SK-MEL-5 (cell line): Measurements from ENCODE around the gene GPR89B. TPM values are rescaled to one million over a fixed set of nuclear protein-coding genes. Genes with fewer than 3 reads are reported as not detected.
A peak's percentile ranks its signal among the peaks of the same experiment; 100 is the strongest.
"Not testable (repeated sequence)": the region's sequence is repeated elsewhere in the genome, so short reads cannot be mapped to it uniquely, and the experiment has no call there.

Source experiments
- DNase-seq: peaks from one replicate; pipeline ENCODE4 v3.0.0-alpha.2; 2016; ENCODE audit warnings: low read depth, low spot score
- in situ Hi-C: cut with HindIII; loops from 2 replicates; pipeline ENCODE4 v1.10.0; 2016; ENCODE audit warnings: low sequenced_read_pairs, high pct_unique_total_duplicates, low pct_unique_long_range_greater_than_20kb
- total RNA-seq: library from RNA; depleted of rRNA; stranded (reverse); fragments of >200 nt; shearing (Covaris generic); gene quantifications from 2 replicates; pipeline ENCODE4 v1.2.3, GENCODE V29; 2014

The GPR89B gene
- total RNA-seq, 1 experiment from 2014 or later, result 34.4 TPM

DNA sequence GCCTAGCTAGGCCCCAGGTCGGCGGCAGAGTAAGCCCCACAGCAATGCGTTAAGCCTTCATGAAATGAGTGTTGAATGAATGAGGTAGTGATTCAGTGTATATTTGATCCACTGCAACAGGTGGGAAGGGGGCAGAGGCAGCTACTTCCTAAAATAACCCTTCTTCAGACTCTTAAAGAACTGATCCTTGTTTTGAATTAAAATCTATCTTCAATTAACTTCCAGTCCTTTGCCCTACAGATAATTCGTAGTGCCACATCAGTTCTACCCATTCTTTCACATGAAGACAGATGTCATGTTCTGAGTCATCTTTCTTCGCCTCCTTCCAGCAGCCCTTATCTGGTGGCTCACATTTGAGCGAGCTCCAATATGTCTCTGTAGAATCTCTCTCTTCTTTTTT is 1.0 kb upstream of the GPR89B start:
- in situ Hi-C loops, DNase-seq: not testable (repeated sequence)

DNA sequence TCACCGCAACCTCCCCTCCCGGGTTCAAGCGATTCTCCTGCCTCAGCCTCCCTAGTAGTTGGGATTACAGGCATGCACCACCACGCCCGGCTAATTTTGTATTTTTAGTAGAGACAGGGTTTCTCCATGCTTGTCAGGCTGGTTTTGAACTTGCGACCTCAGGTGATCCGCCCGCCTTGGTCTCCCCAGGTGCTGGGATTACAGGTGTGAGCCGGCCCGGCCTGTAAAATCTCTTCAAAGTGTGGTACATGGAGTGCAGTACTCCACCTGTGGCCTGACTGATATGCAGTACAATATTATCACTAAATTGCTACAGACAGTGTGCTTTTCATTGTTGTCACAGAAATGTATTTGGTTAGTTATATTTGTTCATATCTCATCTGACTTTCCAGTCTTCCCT is 531 bp upstream of the GPR89B start:
- DNase-seq, in situ Hi-C loops: not testable (repeated sequence)

DNA sequence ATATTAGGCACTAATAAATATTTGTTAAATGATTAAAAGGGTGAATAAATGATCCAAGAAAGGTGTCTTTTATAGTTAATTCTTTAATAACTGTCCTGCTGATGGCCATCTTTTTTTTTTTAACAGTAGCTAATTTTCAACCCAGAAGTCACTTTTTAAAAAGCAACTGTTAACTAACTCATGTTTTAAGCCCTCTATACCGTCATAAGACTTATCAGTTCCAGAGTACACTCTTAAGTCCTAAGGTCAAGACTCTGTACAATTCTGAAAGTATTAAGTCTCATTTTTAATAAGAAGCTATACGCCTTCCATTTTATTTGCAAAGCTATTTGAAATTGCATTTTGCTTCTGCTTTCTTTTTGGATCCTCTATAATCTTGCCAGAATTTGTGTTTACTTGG is 2.9 kb downstream of the GPR89B start:
- DNase-seq, in situ Hi-C loops: not testable (repeated sequence)

DNA sequence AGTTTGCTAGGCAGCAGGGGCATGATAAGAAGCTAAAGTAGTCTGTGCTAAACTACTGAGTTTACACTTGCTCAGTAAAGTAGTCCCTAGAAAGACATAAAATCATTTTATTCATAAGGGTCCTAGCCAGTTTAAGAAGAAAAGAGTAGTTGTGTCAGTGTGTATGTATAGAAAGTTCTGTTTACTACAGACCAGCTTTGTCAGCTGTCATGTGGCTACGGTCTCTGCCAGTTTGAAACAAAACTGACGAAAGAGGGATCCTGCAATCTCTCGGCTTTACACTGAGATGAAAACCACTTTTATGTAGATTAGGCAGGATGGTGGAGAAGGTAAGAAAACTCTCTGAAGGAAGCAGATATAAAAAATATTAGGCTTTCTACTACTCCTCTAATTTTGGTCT is 7.1 kb downstream of the GPR89B start:
- peak; percentile 78 for DNase-seq
- in situ Hi-C loops, result not testable (repeated sequence)

DNA sequence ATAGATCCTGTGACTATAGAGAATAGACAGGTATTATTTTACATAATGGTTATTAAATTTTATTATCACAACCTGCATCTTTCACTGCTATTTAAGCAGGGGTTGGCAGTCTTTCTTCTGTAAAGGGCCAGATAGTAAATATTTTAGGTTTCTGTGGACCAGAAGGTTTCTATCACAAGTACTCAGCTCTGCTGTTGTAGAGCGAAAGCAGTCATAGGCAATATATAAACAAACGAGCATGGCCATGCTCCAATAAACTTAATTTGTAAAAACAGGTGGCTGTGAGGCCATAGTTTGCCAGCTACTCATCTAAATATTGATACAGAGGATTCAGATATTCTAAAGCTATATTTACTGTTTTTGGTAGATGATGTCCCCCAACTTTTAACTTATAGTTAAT is 12.2 kb downstream of the GPR89B start:
- DNase-seq, in situ Hi-C loops: not testable (repeated sequence)

DNA sequence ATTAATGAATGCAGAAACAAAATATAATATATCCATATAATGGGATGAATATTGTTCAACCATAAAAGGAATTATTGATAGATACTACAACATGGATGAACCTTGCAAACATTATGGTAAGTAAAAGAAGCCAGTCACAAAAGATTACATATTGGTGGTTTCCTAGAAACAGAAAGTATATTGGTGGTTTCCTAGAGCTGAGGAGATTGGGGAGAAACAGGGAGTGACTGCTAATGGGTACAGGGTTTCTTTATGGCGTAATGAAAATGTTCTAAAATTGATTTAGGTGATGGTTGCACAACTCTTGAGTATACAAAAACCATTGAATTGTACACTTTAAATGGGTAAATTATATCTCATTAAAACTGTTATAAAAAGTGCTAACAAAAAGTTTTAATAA is 14.3 kb downstream of the GPR89B start:
- DNase-seq, in situ Hi-C loops: not testable (repeated sequence)

DNA sequence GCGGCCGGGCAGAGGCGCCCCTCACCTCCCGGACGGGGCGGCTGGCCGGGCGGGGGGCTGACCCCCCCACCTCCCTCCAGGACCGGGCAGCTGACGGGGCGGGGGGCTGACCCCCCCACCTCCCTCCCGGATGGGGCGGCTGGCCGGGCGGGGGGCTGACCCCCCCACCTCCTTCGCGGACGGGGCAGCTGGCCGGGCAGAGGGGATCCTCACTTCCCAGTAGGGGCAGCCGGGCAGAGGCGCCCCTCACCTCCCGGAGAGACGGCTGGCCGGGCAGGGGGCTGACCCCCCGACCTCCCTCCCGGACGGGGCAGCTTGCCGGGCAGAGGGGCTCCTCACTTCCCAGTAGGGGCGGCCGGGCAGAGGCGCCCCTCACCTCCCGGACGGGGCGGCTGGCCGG is 21.3 kb downstream of the GPR89B start:
- DNase-seq, in situ Hi-C loops: not testable (repeated sequence)

DNA sequence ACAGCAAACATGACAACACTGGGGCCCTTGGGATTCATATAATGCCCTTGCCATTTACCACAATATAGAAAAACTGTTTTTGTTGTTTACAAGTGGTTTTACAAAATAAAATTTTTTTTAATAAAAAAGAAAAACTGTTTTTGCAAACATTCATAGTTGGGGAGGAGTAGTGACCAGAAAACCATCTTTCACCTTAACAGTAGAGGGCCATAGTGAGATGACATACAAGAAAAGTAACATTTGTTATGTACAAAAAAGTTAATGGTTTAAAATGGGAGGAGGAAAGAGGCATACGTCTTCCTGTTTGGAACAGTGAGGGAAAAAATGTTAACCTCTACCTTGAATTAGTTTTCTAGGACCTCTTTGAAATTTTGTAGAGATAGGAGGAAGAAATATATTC is 30.7 kb downstream of the GPR89B start:
- in situ Hi-C loops, DNase-seq: not testable (repeated sequence)

DNA sequence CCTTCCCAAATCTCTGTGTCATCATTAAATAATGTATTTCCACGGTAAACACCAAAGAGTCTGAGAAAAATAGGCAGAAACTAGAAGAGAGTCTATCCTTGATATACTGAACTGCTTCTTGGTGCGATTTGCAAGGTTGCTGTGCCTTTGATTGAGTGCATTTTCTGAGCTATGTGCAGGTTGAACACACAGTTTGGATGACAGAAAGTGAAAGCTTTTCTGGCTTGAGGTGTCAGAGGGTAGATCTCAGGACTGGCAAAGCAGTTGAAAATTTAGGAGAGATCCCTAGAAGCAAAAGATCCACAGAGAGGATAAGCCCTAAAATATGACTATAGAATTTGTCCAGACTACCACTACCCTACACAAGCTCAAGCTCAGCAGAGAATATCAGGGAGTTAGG is 31.5 kb downstream of the GPR89B start:
- DNase-seq, in situ Hi-C loops: not testable (repeated sequence)

DNA sequence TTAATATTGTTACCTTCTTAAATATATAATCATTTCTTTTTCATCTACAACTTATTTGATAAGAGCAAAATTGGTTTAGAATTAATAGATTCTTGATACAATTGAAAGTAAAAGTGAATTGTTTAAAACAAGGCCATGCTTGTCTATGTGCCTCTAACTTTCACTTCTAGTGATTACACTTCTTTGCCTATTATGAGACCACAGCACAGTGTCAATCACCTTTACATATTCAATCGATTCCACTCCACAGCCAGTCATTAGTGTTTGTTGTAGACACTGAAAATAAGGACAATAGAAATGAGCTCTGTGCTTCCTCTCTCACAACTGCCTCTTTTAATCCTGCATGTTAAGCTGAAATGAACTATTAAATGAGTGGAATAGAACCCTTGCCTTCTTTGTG is 36.4 kb downstream of the GPR89B start:
- DNase-seq, in situ Hi-C loops: not testable (repeated sequence)

DNA sequence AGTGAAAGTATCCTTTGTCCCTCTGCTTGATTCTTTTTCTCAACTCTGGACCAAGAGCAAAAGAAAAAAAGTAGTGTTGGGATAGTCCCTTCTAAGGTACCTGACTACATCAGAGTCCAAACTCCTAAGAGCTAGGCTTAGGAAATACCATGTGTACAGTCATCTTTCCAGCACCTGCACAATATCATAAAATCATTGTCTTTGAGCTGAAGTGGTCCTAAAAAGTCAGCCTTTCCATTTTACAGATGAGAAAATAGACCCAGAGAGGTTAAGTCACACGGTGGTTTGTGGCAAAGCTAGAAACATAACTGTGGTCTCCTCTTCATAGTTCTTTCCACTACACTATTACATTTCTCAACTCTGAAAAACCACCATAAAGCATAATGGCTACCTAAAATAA is 38.4 kb downstream of the GPR89B start:
- DNase-seq, in situ Hi-C loops: not testable (repeated sequence)

DNA sequence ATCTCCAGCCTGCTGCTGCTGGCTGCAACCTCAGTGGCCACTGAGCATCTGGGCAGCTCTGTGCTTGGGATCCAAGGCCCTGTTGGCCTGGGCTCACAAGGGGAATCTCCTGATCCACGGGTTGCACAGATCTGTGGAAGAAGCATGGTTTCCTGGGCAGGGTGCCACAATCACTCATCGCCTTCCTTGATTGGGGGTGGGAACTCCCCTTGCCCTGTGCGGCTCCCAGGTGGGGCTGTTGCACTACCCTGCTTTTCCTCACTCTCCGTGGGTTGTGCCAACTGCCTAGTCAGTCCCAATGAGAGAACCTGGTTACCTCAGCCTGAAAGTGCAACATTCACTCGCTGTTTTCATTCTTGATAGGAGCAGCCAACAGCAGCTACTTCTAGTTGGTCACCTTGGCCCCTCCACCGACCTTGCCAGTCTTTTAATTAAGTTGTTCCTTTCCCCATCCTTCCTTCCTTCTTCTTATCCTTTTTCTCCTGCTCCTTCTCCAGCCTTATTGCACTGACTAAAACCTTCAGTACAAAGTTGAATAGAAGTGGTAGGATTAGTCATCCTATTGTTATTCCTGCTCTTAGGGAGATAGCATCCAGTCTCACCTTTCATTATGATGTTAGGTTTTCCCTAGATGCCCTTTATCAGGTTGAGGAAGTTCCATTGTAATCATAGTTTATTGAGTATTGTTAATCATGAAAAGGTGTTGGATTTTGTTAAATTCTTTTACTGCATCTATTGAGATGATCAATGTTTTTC is 50.9 kb downstream of the GPR89B start:
- in situ Hi-C loops, DNase-seq: not testable (repeated sequence)

DNA sequence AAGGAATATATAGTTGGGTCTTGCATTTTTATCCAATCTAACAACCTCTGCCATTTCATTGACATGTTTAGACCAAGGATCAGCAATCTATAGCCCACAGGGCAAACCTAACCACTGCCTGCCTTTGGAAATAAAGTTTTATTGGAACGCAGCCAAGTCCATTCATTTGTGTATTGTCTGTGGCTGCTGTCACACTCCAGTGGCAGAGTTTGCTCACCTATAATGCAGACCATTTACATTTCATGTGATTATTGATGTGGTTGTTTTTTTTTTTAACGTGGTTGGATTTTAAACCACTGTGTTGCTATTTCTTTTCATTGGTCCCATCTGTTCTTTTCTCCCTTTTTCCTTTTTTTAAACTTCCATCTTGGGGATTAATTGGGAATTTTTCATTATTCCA is 57.2 kb downstream of the GPR89B start:
- DNase-seq, in situ Hi-C loops: not testable (repeated sequence)

DNA sequence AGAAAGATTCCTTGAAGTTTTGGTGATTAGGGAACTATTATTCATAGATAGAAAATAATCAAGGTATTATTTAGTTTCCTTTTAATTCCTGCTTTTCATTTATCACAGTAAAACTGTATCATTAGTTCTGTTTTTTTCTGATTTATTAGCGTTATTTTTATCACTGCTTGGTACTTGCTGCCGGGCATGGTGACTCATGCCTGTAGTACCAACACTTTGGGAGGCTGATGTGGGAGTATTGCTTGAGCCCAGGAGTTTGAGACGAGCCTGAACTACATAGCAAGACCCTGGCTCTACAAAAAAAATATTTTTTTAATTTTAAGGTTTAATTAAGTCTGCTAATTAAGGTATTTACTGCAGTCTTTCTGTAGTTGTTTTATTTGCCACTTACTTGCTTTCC is 59.7 kb downstream of the GPR89B start:
- DNase-seq, in situ Hi-C loops: not testable (repeated sequence)

DNA sequence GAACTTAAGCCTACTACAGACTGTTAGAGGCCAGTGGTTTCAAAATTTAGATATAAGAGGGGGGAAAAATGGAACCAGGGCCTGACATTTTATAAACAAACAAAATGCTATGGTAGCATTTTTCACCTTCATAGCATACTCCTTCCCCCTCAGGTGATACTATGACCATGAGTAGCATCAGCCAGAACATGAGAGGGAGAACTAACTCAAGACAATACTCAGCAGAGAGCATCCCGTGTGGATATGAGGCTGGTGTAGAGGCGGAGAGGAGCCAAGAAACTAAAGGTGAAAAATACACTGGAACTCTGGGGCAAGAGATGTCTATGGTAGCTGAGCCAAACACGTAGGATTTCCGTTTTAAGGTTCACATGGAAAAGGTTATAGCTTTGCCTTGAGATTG is 64.7 kb downstream of the GPR89B start:
- DNase-seq, in situ Hi-C loops: not testable (repeated sequence)

DNA sequence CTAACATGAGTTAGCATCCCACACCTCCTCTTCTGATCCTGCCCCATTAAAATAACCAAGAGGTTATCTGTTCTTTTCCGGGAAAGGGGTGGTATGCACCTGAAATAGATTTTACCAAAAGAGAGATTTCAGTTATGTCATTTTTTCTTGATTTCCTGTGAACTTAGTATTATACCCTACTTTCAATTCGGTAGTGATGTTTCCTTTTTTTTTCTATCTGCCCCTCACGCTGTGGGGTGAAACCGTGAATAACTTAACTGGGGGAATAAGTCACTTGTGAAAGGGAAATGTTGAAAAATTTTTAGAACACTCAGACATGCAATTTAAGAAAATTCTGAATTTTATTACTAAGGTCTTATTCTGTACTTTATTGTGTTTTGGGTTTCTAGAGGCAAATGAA is 65.2 kb downstream of the GPR89B start:
- in situ Hi-C loops, DNase-seq: not testable (repeated sequence)

DNA sequence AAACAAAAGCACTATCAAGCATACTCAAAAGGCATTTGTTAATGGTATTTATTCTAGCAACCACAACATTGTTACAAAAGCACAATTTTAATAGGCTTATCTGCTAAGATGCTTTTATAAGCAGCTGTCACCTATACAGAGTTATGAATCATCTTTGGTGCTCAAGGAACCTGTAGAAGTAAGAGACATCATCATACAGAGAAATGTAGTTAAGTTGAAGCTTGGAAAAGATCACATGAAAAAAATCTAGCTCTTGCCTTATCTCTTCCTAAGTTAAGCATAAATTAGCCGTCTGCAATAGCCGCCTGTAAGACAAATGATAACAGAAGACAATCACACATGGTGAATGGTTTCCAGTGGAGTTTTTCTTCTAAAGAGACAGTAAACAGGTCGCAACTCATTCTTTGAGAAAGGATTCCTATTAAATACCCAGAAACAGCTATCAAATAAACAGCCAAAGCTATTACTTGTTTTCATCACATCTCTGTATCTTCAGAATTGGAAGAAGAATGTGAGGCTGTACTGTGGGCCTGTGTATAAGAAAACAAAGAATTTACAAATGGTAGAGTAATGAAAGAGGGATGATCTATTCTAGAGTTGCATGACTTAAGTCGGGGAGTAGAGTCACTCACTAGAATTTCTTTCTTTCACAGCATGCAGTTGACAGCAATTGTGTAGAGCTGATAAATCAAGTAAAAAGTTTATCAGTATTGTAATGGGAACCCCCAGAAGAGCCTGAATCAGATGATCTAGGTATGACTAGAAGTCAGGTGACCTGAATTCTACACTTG is 65.8 kb downstream of the GPR89B start:
- DNase-seq, in situ Hi-C loops: not testable (repeated sequence)

DNA sequence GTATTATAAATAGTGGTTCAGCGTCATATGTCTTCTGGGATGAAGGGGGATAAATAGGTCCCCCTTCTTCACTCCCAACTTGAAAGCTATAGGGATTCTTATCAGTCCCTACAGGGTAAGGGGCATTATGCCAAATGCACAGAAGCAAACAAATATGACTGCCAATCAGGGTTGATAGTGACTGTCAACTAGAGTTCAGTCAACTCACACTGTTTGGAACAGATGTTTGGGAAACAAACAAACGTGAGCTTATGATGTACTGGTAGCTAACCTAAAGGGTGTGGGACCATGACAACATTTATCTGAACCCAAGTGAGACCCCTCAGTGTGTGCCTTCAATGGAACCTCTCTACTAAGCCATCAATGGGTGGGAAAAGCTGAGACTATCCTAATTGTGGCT is 67.9 kb downstream of the GPR89B start:
- in situ Hi-C loops, DNase-seq: not testable (repeated sequence)

DNA sequence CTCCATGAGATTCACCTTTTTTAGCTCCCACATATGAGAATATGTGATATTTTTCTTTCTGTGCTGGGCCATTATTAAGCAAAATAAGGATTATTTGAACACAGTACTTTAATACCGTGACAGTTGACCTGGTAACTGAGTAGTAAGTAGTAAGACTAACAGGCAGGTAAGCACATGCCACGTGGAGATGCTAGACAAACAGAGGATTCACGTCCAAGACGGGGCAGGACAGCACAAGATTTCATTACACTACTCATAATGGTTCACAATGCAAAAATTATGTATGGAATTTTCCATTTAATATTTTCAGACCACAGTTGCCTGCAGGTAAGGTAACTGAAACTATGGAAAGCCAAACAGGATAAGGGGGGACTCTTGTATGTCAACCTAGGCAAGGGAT is 79.5 kb downstream of the GPR89B start:
- not testable (repeated sequence) for DNase-seq

More for the DNA sequence above, 79.5 kb downstream of the GPR89B start:
- in situ Hi-C loops, result not testable (repeated sequence)
